NK-92 treated with Interleukin-12 subunit alpha and Interleukin-12 subunit beta, amount 100 ng/mL, for 24 hours (cell line): ENCODE results near the gene ARAP1.

Source experiments
- DNase-seq: peaks from one replicate; lab custom pipeline; 2025; lab: John Stamatoyannopoulos, UW

Gene ARAP1

DNA sequence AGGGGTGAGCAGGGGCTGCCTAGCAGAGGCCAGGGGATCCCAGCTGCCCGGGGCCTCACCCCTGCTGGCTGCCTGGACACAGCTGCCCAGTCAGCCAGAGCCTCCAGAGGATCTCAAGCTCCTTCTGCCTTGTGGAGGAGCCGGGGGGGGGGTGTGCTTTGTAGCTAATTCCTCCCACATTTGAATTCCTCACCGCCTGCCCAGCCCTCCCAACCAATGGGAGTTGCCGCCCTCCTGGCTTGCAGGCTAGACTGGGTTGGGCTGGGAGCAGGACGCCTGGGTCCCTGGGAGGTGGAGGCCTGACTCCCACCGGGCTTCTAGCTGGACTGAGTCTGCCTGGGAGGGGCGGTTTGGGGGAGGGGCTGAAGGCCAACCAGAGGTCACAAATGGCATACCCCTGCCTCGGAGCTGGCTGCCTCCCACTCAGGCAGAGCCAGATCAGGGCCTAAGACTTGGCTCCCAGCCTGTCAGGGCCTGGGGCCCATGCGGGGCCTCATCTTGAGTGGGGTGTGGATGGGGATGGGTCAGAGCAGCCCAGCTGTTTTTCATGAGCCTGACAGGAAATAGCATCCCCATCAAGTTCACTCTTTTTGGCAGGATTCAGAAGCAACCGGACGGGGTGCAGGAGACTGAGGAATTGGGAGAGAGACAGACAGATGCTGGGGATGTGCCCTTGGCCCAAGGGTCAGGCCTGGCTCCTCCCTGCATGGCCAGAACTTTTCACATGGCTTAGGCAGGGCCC lies 48.8 kb downstream of the ARAP1 start:
- no peak for DNase-seq

DNA sequence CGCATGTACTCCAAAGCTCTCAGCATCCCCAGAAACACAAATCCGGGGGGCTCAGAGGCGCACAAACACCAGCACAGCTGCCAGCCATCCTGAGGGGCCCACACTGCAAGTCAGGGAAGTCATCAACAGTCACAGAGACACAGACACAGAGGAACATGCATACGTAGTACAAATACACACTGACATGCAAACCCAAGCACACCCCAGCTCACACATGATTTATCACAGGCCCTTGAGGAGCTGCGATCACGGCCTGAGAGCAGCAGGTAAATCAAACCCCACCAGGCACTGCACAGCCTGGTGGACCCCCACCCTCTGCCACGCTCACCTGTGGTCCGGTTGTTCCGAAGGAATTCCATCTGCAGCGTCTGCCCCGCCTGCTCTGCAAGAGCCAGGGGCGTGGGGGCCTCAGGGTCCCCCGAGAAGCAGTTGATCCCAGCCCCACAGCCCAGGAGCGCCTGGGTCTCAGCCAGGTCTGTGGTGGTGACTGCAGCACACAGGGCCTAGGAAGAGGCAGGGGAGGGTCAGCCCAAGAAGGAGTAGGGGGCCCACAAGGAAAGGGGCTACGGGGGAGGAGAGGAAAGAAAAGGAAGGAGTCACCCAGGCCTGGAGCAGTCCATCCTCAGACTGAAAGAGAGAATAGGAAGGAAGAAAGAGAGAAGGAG lies 49.5 kb downstream of the ARAP1 start:
- no peak for DNase-seq

DNA sequence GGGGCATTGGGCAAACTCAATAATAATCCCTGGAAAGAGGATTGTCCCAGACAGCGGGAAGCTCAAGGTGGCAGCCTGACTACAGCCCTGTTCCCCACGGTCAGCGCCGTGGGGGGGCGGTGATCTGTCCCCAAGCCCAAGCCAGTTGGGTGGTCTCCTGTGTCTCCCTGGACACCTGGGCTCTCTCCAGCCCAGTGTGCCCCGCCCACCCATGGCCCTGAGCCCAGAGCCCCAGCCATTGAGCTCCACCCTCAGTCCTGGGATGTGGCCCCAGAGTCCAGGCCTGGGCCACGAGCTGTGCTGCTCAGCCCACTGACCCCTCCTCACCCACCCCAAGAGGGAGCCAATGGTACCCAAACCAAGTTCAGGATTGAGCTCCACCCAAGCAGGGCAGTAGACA lies 50.1 kb downstream of the ARAP1 start:
- DNase-seq, result no peak

DNA sequence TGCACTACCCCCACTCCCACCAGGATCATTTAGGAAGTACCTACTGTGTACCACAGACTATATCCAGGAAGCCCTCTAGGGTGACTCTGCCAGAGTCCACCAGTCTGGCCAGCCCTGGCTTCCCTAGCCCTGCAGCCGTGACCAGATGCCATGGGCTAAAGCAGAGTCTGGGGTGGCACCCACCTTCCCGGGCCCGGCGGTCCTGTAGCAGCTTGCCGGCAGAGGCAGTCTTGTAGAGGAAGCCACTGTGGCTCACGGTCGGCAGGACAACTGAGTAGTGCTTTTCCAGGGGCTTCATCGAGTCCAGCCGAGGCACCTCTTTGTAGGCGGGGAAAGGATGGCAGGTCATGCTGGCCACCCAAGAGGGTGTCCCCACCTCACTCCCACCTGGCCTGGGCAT lies 50.7 kb downstream of the ARAP1 start:
- DNase-seq, result no peak

DNA sequence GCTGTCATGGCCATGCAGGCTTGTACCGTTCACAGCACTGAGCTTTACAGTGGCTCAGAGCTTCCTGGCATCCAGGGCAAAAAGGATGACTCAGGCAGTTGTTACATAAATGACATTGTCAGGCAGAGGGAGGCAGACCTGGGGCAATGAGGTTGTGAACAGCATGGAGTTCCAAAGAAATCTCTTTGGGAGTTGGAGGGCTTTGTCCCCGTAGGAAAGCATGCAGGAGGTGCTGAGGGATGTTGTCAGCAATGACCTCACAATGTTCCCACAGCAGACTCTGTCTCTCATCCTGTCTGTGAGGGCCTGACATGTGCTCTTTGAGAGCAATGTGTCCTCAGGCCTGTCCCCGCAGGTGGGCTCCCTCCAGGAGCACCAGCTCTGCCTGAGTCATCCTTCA lies 52.1 kb downstream of the ARAP1 start:
- DNase-seq, result no peak

DNA sequence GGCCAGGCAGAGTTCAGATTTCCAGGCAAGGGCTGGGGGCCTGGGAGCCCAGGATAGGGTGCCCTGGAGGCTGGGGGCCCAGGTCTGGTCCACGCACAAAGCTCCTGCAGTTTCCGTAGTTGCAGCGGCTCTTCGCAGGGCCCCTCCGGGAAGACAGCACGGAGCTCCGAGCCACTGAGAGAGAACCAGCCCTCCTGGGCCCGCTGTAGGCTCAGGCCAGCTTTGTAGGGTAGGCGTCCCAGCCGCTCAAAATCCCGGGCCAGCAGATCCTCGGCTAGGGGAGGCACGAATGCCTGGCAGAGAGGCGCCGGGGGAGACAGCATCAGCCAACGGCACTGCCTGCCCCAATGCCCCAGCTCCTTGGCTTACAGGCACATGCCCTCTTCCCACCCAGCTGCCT lies 54.4 kb downstream of the ARAP1 start:
- no peak for DNase-seq

DNA sequence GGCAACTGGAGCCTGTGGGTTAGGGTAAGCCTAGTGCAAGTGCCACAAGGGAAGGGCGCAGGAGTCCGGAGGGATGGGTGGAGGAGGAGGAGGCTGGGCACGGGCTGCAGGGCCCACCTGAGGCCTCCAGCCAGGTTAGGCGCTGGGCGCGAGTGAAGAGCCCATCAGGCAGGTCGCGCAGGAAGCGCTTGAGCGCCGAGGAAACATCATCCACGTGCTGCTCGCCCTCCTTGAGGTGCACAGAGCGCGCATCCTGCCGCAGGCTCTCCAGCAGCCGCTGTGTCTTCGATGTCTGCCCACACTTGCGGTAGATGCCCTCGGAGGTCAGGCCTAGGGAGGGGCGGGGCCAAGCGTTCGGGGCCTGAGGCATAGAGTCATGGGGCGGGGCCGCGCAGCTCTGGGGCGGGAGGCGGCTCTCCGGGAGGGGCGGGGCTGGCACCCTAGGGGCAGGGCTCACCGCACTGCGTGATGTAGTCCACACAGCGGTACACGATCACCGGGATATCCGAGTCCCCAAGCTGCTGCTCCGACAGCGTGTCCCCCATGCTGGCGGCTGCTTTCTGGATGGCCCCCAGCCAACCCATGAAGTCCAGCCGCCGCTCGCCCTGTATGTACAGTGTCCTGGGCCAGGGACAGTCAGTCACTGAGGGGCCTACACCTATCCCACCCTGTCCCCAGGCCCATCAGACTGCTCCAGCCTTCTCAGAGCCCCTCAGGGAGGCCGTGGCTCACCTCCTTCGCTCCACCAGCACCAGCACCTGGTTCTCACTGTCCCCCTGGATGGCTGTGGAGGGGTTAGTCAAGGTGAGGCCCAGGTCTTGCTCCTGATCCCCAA lies 55.1 kb downstream of the ARAP1 start:
- DNase-seq, result no peak

DNA sequence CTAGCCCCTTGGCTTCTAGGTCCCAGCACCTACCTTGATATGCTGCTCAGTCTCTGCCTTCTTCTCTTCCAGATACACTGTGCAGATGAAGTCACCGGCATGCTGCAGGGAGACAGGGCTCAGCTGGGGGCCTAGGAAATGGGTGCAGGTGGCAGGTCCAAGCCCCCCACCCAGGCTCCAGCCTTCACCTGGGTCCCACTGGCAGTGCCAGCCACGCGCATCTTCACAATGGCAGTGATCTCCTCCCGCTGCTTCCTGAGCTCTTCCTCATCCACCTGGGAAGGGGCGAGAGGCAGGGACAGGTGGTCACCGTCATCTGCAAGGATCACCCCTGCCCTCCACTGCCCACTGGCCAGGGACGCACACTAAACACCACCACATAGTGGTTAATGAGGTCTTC lies 56.9 kb downstream of the ARAP1 start:
- DNase-seq, result no peak

DNA sequence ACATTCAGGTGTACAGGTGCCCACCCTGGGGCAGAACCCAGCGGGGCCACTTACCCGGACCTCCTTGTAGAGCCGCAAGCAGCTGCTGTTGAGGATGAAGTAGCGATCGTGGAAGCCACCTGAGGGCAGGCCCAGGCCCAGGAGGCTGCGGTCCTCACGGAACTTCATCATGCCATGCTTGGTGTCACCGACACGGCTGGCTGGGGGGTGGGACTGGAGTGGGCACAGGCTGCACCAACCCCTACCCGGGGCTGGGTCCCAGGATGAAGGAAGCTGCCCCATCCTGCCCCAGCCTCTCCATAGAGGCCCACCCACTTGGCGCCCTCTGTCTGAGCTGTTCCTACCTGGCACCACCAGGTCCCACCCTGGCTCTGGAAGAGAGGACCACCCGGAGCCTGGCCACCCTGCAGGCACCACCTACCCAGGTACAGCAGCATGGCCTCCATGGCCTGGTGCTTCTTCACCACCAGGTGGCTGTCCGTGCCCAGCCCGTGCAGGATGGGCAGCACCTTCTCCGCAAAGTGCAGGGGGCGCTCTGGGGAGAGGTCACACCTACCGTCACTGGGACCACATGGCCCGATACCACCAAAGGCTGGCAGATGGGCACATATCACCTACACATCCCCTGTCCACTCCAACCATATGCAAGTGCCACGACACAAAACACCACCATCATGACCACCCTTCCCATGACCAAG lies 58.8 kb downstream of the ARAP1 start:
- DNase-seq, result no peak

DNA sequence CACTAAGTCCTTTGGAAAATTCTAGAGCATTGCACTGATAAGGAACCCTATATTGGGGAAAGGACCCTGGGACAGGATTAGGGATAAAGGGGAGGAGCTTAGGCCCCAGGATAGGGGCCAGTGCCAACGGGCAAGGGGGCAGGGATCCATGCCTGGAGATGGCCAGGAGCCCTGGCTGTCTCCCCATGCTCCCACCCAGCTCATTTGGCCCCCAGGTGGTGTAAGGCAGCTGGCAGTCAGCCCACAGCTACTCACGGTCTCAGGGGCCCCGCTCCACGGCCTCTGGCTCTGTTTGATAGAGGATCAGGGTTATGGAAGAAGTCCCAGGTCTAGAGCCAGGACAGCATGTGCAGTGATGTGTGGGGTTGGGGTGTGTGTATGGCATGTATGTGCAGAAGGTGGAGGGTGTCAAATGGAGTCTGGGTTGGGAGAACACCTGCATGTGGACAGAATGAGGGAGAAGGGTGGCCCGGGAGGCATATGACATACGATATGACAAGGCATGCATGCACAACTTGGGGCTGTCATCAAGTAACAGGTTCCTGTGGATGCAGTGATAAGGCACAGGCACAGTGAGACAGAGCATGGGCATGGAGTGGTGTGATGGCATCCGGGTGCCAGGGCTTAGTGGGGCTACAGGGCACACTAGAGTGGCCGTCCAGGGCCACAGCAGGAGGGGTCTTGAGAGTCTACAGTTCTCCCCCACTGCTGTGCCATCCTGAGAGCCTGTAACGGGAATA lies 59.5 kb downstream of the ARAP1 start:
- no peak for DNase-seq

DNA sequence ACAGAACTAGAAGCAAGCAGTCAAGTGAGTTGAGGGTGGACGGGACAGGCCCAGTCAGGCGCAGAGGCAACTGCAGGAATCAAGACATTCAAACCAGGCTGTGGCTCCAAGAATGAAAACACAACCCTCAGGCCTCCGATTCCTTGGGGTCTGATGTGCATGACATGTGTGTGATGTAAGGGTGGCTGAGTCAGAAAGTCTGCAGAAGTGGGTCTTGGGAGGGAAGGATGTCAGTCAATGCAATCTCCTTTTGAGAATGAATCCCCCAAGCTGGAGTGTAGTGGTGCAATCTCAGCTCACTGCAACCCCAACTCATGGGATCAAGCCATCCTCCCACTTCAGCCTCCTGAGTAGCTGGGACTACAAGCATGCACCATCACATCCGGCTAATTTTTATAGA lies 62.0 kb downstream of the ARAP1 start:
- DNase-seq, result no peak

DNA sequence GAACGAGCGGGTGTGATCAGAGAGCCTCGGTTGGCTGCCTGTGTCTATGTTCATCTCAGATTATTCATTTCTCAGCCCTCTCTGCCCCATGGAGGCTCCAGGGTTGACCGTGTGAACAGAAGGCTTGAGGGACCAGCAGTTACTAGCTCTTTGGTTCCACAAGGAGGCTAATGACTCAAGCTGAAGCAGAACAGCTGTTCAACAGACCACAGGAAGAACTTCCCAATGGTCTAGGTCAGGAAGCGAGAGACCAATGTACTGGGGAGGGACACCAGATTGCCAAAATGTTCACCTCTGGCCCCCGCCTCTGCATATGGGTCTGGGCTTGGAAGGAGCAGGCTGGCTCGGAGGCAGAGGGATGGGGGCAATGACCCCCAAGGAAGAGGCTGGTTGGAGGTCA lies 63.3 kb downstream of the ARAP1 start:
- no peak for DNase-seq

DNA sequence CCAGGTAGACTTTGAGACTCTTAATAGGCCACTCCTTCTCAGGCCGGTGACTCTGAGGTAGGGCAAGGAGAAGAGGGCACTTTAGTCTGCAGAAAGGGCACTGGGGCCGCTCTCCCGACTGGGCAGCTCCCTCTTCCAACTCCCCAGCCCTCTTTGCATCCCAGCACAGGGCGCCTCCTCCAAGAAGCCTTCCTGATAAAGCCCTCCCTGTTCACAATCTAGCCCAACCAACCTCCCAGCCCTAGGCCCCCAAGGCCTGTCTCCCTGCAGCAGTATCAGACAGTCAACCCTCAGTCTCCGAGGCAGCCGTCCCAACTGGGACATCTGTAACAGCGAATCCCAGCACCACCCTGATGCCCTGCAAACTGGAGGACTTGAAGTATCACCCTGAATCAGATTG lies 63.7 kb downstream of the ARAP1 start:
- DNase-seq, result no peak

DNA sequence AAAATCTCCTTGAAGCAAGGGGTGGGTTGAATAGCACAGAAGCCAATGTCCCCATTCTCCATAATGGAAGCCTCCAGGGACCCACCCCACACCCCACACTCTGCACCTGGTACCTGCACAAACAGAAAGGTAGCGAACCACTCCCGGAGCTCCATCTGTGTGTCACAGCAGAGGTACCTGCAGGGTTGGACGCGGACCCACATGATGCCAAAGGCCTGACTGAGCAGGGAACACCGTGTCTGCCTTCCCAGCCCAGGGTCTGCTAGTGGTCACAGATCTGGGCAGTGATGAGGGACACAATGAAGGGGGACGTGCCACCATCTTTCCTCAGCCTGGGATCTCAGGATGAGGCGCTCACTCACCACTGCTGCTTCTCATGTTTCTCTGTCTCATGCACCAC lies 64.9 kb downstream of the ARAP1 start:
- no peak for DNase-seq

DNA sequence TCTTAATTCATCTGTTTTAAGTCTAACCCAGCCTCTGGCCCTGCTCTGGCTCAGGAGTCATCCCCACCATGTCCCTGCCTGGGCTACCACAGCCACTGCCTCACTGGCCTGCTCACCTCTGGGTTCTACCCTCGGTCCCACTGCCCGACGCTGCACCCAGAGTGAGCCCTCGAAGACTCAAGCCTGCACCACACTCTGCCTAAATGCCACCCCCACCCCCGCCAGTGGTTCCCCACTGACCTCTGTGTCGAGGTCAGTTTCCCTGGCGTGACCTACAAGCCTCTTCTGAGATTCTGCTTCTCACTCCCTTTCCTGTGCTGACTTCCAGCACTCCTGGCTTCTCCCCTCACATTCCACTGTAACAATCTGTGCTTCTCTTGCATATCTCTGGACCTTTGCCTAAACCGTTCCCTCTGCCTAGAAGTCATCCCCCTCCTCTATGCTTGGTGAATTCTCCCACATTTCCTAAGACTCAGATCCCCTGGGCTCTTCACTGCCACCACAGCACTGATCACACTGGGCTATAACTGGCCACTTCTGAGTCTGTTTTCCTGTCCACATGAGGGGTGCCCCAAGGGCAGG lies 65.5 kb downstream of the ARAP1 start:
- DNase-seq, result no peak

DNA sequence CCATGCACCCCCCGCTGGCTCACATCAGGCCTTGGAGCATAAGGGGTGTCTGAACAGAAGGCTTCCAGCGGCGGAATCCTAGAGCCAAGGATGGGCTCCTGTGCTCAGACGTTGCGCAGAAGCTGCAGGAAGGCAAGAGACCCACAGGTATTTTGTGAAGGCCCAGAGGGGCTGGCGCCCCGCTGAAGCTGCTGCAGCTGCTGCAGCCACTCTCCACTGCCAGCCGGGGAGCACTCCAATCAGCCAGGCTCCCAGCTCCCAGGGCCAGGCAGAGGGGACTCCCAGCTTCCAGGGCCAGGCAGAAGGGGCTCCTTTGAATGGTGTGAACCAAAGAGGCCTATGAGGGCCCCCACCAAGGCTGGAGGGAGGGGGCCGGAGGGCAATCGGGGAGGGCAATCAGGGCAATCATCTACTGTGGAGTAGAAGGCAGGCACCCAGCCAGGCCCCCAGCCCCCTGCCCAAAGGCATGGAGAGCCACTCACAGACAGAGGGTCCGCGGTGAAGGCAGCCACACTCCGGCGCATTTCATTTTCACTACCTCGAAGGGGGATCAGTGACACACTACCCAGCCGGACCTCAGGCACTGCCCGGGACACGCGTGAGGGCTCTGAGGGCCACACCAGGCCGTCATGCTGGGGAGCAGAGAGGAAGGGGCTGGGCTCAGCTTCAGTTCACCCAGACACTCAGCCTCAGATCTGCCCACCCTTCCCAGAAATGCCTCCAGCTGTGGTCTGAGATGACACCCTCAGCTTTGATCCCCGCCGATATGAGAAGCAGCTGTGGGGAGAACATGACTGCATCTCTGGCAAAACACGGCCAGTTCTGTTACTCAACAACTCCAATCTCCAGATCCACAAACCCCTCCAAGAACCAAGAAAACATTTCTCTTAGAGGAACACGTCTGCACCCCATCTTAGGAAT lies 66.4 kb downstream of the ARAP1 start:
- DNase-seq, result no peak

DNA sequence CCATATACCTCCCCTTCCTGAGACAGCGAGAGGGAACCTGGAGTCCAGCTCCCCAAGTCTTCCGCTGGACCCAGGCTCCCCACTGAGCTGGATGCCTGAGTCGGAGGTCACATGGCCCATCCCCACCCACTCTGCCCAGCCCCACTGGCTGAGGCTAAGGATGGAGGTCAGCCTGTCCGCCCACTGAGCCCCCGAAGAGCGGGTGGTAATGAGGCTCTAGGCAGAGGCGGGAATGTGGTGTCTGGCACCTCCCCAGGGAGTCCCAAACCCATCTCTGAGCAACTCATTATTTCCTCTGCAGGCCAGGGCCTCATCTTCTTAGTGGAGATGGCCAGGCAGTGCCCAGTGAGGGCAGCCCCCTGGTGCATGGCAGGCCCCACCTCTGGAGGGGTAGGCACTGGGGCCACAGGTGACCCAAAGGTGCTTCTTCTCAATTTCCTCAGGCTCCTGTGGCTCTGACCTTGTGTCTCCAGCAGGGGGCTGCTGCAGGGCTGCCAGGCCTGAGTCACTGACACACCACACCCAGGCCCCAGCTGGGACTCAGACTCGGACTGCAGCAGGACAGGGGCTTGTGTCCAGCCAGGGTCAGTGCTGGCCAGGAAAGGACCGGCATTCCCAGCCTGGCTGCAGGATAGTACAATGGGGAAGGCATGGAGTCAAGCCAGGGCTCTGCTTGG lies 67.8 kb downstream of the ARAP1 start:
- peak; percentile 20 for DNase-seq

DNA sequence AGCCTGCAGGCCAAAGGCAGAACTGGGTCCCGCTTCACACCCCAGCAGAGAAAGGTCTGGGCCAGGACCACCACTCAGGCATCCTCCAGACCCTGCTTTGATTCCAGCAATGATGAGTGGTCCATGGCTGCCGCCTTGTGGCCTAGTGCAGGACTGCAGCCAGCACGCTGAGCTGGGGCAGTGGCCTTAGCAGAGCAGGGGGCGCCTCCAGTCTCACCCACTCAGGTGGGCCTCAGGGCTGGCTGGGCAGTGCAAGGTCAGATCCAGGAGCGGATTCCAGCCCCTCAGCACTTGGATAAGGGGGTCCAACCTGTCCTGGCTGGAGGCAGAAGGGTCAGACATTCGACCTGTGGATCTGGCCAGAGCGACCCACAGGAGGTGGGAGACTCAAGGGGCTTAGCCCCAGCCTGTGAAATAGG lies 68.4 kb downstream of the ARAP1 start:
- DNase-seq, result peak; percentile 26

DNA sequence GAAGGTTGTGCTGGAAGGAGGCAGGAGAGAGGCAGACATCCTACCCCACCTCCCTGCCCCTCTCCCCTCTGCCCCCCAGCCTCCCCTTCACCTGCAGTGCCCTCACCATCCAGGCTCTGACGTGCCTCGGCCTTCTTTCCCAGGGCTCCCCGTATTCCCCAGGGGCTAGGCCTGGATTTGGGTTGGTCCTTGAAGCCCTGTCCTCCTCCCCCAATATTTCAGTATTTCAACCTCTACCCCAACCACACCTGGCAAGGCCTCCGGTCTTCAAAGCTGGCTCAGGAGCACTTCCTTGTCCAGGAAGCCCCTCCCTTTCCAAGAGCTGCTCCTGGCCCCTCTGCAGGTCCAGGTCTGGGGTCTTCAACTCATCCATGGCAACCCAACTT lies 69.4 kb downstream of the ARAP1 start:
- no peak for DNase-seq
